ENCODE results near the gene KRT39.

The KRT39 gene

GRCh38 chr17:40980596-40980995 lies 13.8 kb upstream of the KRT39 start:
- no peak for DNase-seq (ENCODE audit: low spot score)

GRCh38 chr17:40980117-40980516 lies 13.4 kb upstream of the KRT39 start:
- no peak for DNase-seq (ENCODE audit: low spot score)

- no peak for DNase-seq (ENCODE audit: low spot score)
Measured at GRCh38 chr17:40978575-40979151, 11.9 kb upstream of the KRT39 start.

GRCh38 chr17:40975516-40975915 lies 8.8 kb upstream of the KRT39 start:
- DNase-seq (ENCODE audit: low spot score): no peak

- DNase-seq (ENCODE audit: low spot score): no peak
Measured at GRCh38 chr17:40974366-40974765, 7.6 kb upstream of the KRT39 start.

GRCh38 chr17:40967582-40967981 lies 834 bp upstream of the KRT39 start:
- no peak for DNase-seq (ENCODE audit: low spot score)

- DNase-seq (ENCODE audit: low spot score): peak; percentile 53
Measured at GRCh38 chr17:40963838-40964237, 2.9 kb downstream of the KRT39 start.

GRCh38 chr17:40962059-40962561 lies 4.6 kb downstream of the KRT39 start:
- DNase-seq (ENCODE audit: low spot score): no peak

- no peak for DNase-seq (ENCODE audit: low spot score)
Measured at GRCh38 chr17:40961591-40961990, 5.2 kb downstream of the KRT39 start.

GRCh38 chr17:40960144-40960543 lies 6.6 kb downstream of the KRT39 start:
- no peak for DNase-seq (ENCODE audit: low spot score)

GRCh38 chr17:40958086-40958953 lies 8.4 kb downstream of the KRT39 start:
- no peak for DNase-seq (ENCODE audit: low spot score)

GRCh38 chr17:40956401-40957254 lies 10.1 kb downstream of the KRT39 start:
- DNase-seq (ENCODE audit: low spot score): no peak

GRCh38 chr17:40953881-40954280 lies 12.9 kb downstream of the KRT39 start:
- no peak for DNase-seq (ENCODE audit: low spot score)

- DNase-seq (ENCODE audit: low spot score): no peak
Measured at GRCh38 chr17:40952661-40953060, 14.1 kb downstream of the KRT39 start.

GRCh38 chr17:40952154-40952553 lies 14.6 kb downstream of the KRT39 start:
- DNase-seq (ENCODE audit: low spot score): no peak

- DNase-seq (ENCODE audit: low spot score): no peak
Measured at GRCh38 chr17:40951011-40951622, 15.6 kb downstream of the KRT39 start.

GRCh38 chr17:40950176-40950575 lies 16.6 kb downstream of the KRT39 start:
- DNase-seq (ENCODE audit: low spot score): no peak

GRCh38 chr17:40949418-40949817 lies 17.3 kb downstream of the KRT39 start:
- no peak for DNase-seq (ENCODE audit: low spot score)

GRCh38 chr17:40947929-40948328 lies 18.8 kb downstream of the KRT39 start:
- no peak for DNase-seq (ENCODE audit: low spot score)

- no peak for DNase-seq (ENCODE audit: low spot score)
Measured at GRCh38 chr17:40945414-40945813, 21.3 kb downstream of the KRT39 start.

- DNase-seq (ENCODE audit: low spot score): no peak
Measured at GRCh38 chr17:40944531-40944930, 22.2 kb downstream of the KRT39 start.

GRCh38 chr17:40942553-40942952 lies 24.2 kb downstream of the KRT39 start:
- DNase-seq (ENCODE audit: low spot score): no peak
